ENCODE measurements around the gene ASB2.

The ASB2 gene

GRCh38 chr14:93977790-93978581, 1.6 kb upstream of the ASB2 start:
- FAIRE-seq = no peak

GRCh38 chr14:93977171-93977570, 801 bp upstream of the ASB2 start:
- FAIRE-seq = no peak

- no peak for FAIRE-seq
Observed at GRCh38 chr14:93975791-93976476, 436 bp downstream of the ASB2 start.

GRCh38 chr14:93974833-93975232, 1.5 kb downstream of the ASB2 start:
- no peak for FAIRE-seq

- no peak for FAIRE-seq
Observed at GRCh38 chr14:93974299-93974698, 2.1 kb downstream of the ASB2 start.

GRCh38 chr14:93973607-93974006, 2.8 kb downstream of the ASB2 start:
- no peak for FAIRE-seq

- FAIRE-seq = no peak
Observed at GRCh38 chr14:93972618-93973205, 3.7 kb downstream of the ASB2 start.

GRCh38 chr14:93971635-93972027, 4.7 kb downstream of the ASB2 start:
- FAIRE-seq = no peak

- no peak for FAIRE-seq
Observed at GRCh38 chr14:93970965-93971634, 5.3 kb downstream of the ASB2 start.

GRCh38 chr14:93970585-93970964, 5.8 kb downstream of the ASB2 start:
- FAIRE-seq = no peak

GRCh38 chr14:93969082-93969828, 7.1 kb downstream of the ASB2 start:
- FAIRE-seq = no peak

GRCh38 chr14:93967637-93968250, 8.6 kb downstream of the ASB2 start:
- no peak for FAIRE-seq

GRCh38 chr14:93965946-93966474, 10.4 kb downstream of the ASB2 start:
- no peak for FAIRE-seq

GRCh38 chr14:93965287-93965821, 11.0 kb downstream of the ASB2 start:
- FAIRE-seq = no peak

- FAIRE-seq = no peak
Observed at GRCh38 chr14:93964820-93965286, 11.5 kb downstream of the ASB2 start.

GRCh38 chr14:93964281-93964680, 12.1 kb downstream of the ASB2 start:
- FAIRE-seq = no peak

GRCh38 chr14:93963692-93964091, 12.7 kb downstream of the ASB2 start:
- no peak for FAIRE-seq

- FAIRE-seq = no peak
Observed at GRCh38 chr14:93962701-93963601, 13.4 kb downstream of the ASB2 start.

- no peak for FAIRE-seq
Observed at GRCh38 chr14:93961620-93962019, 14.8 kb downstream of the ASB2 start.

- FAIRE-seq = no peak
Observed at GRCh38 chr14:93960774-93961438, 15.5 kb downstream of the ASB2 start.
